MM.1S (cell line): Measurements from ENCODE around the gene NEMP1.

Experiments used
- EZH2 ChIP-seq: fragments of 300-600 bp; sonication (generic); optimal IDR thresholded peaks from 2 replicates; pipeline ENCODE3; 2017; ENCODE audit warnings: low read depth, mild to moderate bottlenecking, antibody characterized with exemption, low read length, mixed read lengths
- EZH2phosphoT487 ChIP-seq: fragments of 300-600 bp; sonication (generic); IDR thresholded peaks from 2 replicates; pipeline ENCODE4 v1.6.1; 2018; ENCODE audit warnings: antibody characterized with exemption, low read length
- TF ChIP-seq, protein P1 (sequence below): fragments of 300-600 bp; sonication (generic); IDR thresholded peaks from 2 replicates; pipeline ENCODE4 v1.5.1; 2016; ENCODE audit warnings: antibody characterized with exemption, low read length, mixed read lengths

DNA sequence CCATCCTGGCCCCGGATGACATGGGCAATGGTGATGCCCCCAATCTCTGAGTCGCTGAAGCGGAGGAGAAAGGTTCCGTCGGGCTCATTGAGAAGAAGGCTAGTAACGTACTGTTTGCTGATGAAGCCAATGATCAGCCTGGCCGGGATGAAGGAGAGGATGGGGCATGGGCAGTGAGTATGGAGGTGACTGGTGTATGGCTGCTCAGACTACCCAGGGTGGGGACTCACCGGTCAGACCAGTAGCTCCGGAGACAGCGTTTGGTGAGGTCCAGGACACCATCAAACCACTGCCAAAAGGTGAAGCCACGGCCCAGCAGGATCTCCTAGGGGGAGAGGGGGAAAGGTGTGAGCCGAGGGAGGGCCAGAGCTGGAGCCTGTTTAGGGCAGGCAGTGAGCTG lies 21.2 kb upstream of the NEMP1 start:
- TF ChIP-seq EZH2phosphoT487 = no peak
- TF ChIP-seq, protein P1, sequence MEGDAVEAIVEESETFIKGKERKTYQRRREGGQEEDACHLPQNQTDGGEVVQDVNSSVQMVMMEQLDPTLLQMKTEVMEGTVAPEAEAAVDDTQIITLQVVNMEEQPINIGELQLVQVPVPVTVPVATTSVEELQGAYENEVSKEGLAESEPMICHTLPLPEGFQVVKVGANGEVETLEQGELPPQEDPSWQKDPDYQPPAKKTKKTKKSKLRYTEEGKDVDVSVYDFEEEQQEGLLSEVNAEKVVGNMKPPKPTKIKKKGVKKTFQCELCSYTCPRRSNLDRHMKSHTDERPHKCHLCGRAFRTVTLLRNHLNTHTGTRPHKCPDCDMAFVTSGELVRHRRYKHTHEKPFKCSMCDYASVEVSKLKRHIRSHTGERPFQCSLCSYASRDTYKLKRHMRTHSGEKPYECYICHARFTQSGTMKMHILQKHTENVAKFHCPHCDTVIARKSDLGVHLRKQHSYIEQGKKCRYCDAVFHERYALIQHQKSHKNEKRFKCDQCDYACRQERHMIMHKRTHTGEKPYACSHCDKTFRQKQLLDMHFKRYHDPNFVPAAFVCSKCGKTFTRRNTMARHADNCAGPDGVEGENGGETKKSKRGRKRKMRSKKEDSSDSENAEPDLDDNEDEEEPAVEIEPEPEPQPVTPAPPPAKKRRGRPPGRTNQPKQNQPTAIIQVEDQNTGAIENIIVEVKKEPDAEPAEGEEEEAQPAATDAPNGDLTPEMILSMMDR = no peak
- no peak for TF ChIP-seq EZH2
